Keratinocyte (primary cell): ENCODE results near the gene C10orf67. TPM values are rescaled to one million over a fixed set of nuclear protein-coding genes. Genes with fewer than 3 reads are reported as not detected.

Source experiments
- DNase-seq: peaks from one replicate; pipeline ENCODE4 v3.0.0-alpha.2; 2011; ENCODE audit warnings: low read depth, missing footprints, low spot score
- FAIRE-seq: peaks from 2 replicates; lab custom pipeline; 2011; peaks lifted over from hg19 to GRCh38; lab: Jason Lieb, UNC
- H2AFZ ChIP-seq: 2 replicates; pipeline ENCODE4 v1.6.0; 2012; ENCODE audit warnings: low read length, control low read depth, inconsistent platforms; ENCODE audit not compliant: control insufficient read depth
- H3K27ac ChIP-seq: 2 replicates; pipeline ENCODE4 v1.5.1; 2011; ENCODE audit warnings: low read length; ENCODE audit not compliant: control insufficient read depth, insufficient read depth
- H3K27me3 ChIP-seq: 3 replicates; pipeline ENCODE4 v1.6.0; 2011; ENCODE audit warnings: low read length; ENCODE audit not compliant: control insufficient read depth, insufficient read depth; ENCODE audit errors: extremely low read depth
- H3K36me3 ChIP-seq, 2 experiments: 2 replicates in 1 of 2; 3 replicates in 1 of 2; pipeline ENCODE4 v1.5.1; 2011; ENCODE audit warnings: low read length in 2 of 2, mild to moderate bottlenecking in 1 of 2; ENCODE audit not compliant: control insufficient read depth in 2 of 2, insufficient read depth in 2 of 2; ENCODE audit errors: extremely low read depth in 1 of 2
- H3K4me1 ChIP-seq: 3 replicates; pipeline ENCODE4 v1.5.1; 2011; ENCODE audit warnings: low read length; ENCODE audit not compliant: control insufficient read depth, insufficient read depth; ENCODE audit errors: extremely low read depth
- H3K4me2 ChIP-seq: 3 replicates; pipeline ENCODE4 v1.6.0; 2011; ENCODE audit warnings: low read depth, low read length; ENCODE audit not compliant: control insufficient read depth, insufficient read depth; ENCODE audit errors: extremely low read depth
- H3K4me3 ChIP-seq, 3 experiments: fragments of 200-600 bp in 1 of 3; sonication (generic) in 1 of 3; 2 replicates in 2 of 3; 3 replicates in 1 of 3; pipeline ENCODE4 v1.5.1; 2011 to 2016; ENCODE audit warnings: low read length in 3 of 3, mild to moderate bottlenecking in 3 of 3, control low read depth in 2 of 3, inconsistent platforms in 1 of 3, low read depth in 1 of 3, mixed read lengths in 1 of 3, mixed run types in 1 of 3, moderate library complexity in 1 of 3; ENCODE audit not compliant: control insufficient read depth in 2 of 3, insufficient read depth in 2 of 3; ENCODE audit errors: extremely low read depth in 1 of 3
- H3K79me2 ChIP-seq: 2 replicates; pipeline ENCODE4 v1.6.0; 2012; ENCODE audit warnings: low read length; ENCODE audit not compliant: control insufficient read depth, insufficient read depth
- H3K9ac ChIP-seq: 3 replicates; pipeline ENCODE4 v1.6.0; 2011; ENCODE audit warnings: low read length; ENCODE audit not compliant: control insufficient read depth, insufficient read depth; ENCODE audit errors: extremely low read depth
- H3K9me1 ChIP-seq: 3 replicates; pipeline ENCODE4 v1.6.0; 2011; ENCODE audit warnings: low read length; ENCODE audit not compliant: control insufficient read depth, insufficient read depth; ENCODE audit errors: extremely low read depth
- H3K9me3 ChIP-seq: 2 replicates; pipeline ENCODE4 v1.5.1; 2012; ENCODE audit warnings: low read depth, low read length; ENCODE audit not compliant: control insufficient read depth
- H4K20me1 ChIP-seq: 3 replicates; pipeline ENCODE4 v1.6.0; 2011; ENCODE audit warnings: low read length; ENCODE audit not compliant: control insufficient read depth, insufficient read depth; ENCODE audit errors: extremely low read depth
- CTCF ChIP-seq, 3 experiments: IDR thresholded peaks in 1 of 3; conservative IDR thresholded peaks in 1 of 3; optimal IDR thresholded peaks in 1 of 3; 2 replicates in 2 of 3; 3 replicates in 1 of 3; pipeline versions ENCODE3 to v1.5.1; 2011; ENCODE audit warnings: low read length in 3 of 3, mild to moderate bottlenecking in 3 of 3, moderate library complexity in 2 of 3, control low read depth in 1 of 3, inconsistent platforms in 1 of 3; ENCODE audit not compliant: insufficient read depth in 2 of 3; ENCODE audit errors: extremely low read depth in 1 of 3
- EZH2 ChIP-seq: IDR thresholded peaks from one replicate; pipeline ENCODE4 v1.6.1; 2012; ENCODE audit warnings: inconsistent platforms, mild to moderate bottlenecking, low read length, moderate library complexity
- dilution Hi-C: fragments of 300-500 bp; cut with MboI; formaldehyde crosslinking; loops from one replicate; pipeline ENCODE4 v1.7.0; 2020; ENCODE audit warnings: low sequenced_read_pairs; ENCODE audit not compliant: extremely low pct_ligation_motif_present
- polyA plus RNA-seq, 5 experiments: library from polyadenylated mRNA; depleted of rRNA in 3 of 5; stranded (reverse) in 3 of 5; stranded (forward) in 1 of 5; unstranded in 1 of 5; fragments of >200 nt; gene quantifications; 1 replicate in 1 of 5; 2 replicates in 3 of 5; 3 replicates in 1 of 5; pipeline versions ENCODE4 v1.2.1 to v1.2.3, GENCODE V29; 2011 to 2012; ENCODE audit warnings: missing spikeins in 2 of 5, low read depth in 1 of 5, low replicate concordance in 1 of 5

Gene C10orf67
- polyA plus RNA-seq, 1 donor (not counting 4 experiments of a cell fraction or from before 2014, with no cell fraction given): 0.26 TPM

DNA sequence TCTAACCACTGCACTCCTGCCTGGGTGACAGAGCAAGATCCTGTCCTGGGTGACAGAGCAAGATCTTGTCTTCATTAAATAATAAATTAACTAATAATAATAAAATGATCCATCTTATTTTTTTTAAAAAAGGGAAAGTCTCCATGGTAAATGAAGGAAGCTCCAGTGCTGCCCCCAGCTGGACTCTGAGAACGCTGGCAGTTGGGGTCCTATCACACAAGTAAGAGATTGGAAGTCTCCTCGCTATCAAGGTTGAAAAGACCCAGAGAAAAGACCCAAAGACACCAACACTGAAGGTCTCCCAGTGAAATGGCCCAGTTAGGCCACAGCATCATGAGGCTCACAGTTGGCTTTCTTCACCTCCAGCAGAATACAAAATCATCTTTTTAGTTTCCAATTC is 13.8 kb upstream of the C10orf67 start:
- DNase-seq: no peak
- H2AFZ ChIP-seq: no peak overlapping the region
- no peak for FAIRE-seq

GRCh38 chr10:23354630-23355279 is 10.2 kb upstream of the C10orf67 start:
- dilution Hi-C loops: no loop called here
- Histone ChIP-seq H3K36me3 (no peaks in the 10 kb centered on the region), H3K79me2 (no peaks in the 10 kb centered on the region), H3K27ac (no peak overlapping the region), H3K9me3 (no peaks in the 10 kb centered on the region), H3K9me1 (no peaks in the 10 kb centered on the region), H3K4me3 (no peak overlapping the region), H2AFZ (peak overlapping the region; percentile 2), H3K4me1 (peaks cover 35% of the 10 kb centered on the region), H3K9ac (no peak overlapping the region), H3K27me3 (no peaks in the 10 kb centered on the region), H3K4me2 (no peak overlapping the region), H4K20me1 (no peaks in the 10 kb centered on the region)
- peak; percentile 69 for FAIRE-seq
- DNase-seq: no peak
- no peak for TF ChIP-seq EZH2
- no peak for TF ChIP-seq CTCF (optimal IDR thresholded peaks at IDR 0.05 in 1 of 3, IDR thresholded peaks at IDR 0.05 in 1 of 3, conservative IDR thresholded peaks at IDR 0.05 in 1 of 3; ENCODE audit: extremely low read depth in 1 of 3, insufficient read depth in 2 of 3, low read length in 3 of 3)

More for the DNA sequence above, 13.8 kb upstream of the C10orf67 start:
- H3K9me1 ChIP-seq: no peaks in the 10 kb centered on the region
- no peak overlapping the region for H3K9ac ChIP-seq
- no peak overlapping the region for H3K27ac ChIP-seq
- no peaks in the 10 kb centered on the region for H3K9me3 ChIP-seq
- H3K4me1 ChIP-seq: peaks cover 27% of the 10 kb centered on the region
- dilution Hi-C loops: no loop called here
- H4K20me1 ChIP-seq: no peaks in the 10 kb centered on the region
- no peak for TF ChIP-seq EZH2
- peak in 1 of 3 experiments; percentile 7 for TF ChIP-seq CTCF (optimal IDR thresholded peaks at IDR 0.05 in 1 of 3, IDR thresholded peaks at IDR 0.05 in 1 of 3, conservative IDR thresholded peaks at IDR 0.05 in 1 of 3; ENCODE audit: extremely low read depth in 1 of 3, insufficient read depth in 2 of 3, low read length in 3 of 3)
- no peaks in the 10 kb centered on the region for H3K79me2 ChIP-seq
- H3K27me3 ChIP-seq: no peaks in the 10 kb centered on the region
- H3K4me2 ChIP-seq: no peak overlapping the region
- H3K36me3 ChIP-seq: no peaks in the 10 kb centered on the region
- no peak overlapping the region for H3K4me3 ChIP-seq
